GM10248 (cell line): Measurements from ENCODE around the gene PALLD.

Experiments
- CTCF ChIA-PET: fragments of 300-600 bp; sonication (Branson Sonifier 250); formaldehyde crosslinking; extraction: SDS; loops from one replicate; lab custom pipeline; 2021; ENCODE audit warnings: antibody characterized with exemption; lab: Yijun Ruan, JAX
- POLR2A ChIA-PET: fragments of 350-650 bp; sonication (Branson Sonifier 250); formaldehyde crosslinking; extraction: SDS; loops from one replicate; lab custom pipeline; 2020; ENCODE audit warnings: antibody characterized with exemption; lab: Yijun Ruan, JAX
- DNase-seq: peaks from one replicate; pipeline ENCODE4 v3.0.0; 2012; ENCODE audit errors: extremely low spot score
- CTCF ChIP-seq: IDR thresholded peaks from 2 replicates; pipeline ENCODE4 v1.5.1; 2012; ENCODE audit warnings: mild to moderate bottlenecking, low read depth; ENCODE audit errors: extremely low read depth, missing control alignments, control extremely low read depth

Gene PALLD

DNA sequence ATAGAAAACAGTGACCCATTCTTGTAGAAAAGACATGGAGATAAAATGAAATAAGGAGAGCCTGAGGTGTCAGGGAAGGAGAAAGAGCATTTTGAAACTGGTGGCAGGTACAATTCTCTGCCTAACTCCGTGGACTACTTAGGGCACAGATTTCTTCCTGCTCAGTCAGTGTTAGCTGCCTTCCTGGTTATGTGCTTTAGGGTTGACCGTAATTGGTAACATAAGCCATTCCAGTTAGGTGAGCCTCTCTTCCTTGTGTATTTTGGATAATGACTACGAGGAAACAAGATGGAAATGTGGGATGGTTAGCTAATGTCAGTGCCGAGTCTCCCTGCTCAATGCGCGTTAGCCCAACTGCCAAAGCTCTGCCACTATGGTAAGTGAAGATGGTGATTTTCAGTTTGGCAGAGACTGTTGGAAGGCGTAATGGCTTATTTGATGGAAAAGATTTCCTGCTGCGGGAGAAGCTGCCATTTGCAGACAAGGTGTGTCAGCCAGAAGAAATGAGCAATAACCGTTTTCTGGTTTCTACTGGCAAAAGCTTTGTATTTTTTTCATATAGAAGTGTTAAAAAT is 339.1 kb downstream of the PALLD start:
- no peak for TF ChIP-seq CTCF
- DNase-seq = no peak
- ChIA-PET POLR2A (no interaction called here), CTCF (interaction anchor here (1.0 kb wide), 1 partner anchor 174 kb away, joined by 3 read pairs; the partner anchor contains the start of gene CBR4)

DNA sequence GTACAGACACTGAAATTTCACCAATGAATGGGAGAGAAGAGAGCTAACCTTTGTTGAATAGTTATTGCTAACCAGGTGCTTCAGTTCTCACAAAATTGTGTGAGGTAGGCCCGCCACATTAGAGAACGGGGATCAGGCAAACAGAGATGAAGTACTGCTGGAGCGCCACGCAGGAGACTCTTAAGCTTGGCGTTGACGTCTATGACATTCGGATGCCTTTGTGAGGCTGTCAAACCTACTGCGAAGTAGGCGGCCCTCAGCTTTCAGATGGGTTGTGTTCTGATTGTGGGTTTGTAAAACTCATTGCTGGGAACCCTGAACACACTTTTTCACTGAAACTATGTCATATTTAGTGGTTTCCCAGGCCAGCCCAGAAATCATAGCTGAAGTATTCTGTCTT is 339.6 kb downstream of the PALLD start:
- POLR2A ChIA-PET = no interaction called here
- DNase-seq = no peak
- CTCF ChIA-PET = no interaction called here
- no peak for TF ChIP-seq CTCF

DNA sequence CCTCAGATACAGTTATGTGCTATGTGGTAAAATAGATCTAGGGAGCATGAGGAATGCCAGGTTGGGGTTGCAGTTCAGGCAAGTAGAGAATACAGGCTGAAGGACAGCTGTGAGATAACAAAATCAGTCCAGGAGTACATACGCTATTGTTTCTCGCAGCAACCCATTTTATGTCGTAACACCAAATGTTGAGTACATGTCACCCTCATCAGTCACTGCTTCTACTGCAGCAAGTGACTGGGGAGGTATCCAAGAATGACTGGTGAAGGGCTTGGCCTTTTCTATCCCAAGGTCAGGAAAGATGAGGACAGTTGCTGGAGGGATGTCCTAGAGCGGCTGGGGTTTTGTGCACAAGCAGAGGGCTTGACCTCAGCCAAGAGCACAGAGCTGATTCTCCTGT is 341.1 kb downstream of the PALLD start:
- POLR2A ChIA-PET = no interaction called here
- no peak for TF ChIP-seq CTCF
- DNase-seq = no peak
- CTCF ChIA-PET = interaction anchor here (1.9 kb wide), 1 partner anchor 85 kb away, joined by 5 read pairs; no protein-coding TSS in a partner anchor

DNA sequence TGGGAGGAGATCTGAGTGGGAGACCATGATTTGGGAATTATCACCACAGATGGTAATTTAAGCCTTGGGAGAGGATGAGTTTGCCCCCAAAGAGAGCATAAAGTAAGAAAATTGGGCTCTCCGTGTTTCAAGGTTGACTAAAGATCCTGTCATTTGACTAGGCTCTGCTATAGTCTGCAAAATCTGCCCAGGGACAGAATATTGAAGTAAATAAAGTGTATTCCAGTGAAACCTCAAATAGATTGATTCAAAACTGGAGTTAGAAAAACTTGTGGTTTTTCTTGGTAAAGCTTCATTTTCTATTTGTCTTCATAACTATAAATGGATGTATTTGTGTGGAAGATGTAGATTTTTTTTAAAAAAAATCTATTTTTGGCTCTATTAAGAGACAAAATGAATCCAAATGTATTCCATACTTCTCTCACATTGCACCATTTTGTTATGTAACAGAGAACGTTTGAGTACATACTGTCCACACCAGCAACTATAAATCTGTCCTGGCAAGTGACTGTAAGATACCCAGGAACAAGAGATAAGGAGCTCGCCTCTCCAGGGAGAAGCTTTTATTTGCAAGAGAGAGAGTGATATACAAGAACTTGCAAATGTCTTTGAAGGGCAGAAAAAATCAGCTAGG is 343.0 kb downstream of the PALLD start:
- ChIA-PET CTCF (interaction anchor here (3.1 kb wide), 1 partner anchor 10 kb away, joined by 12 read pairs; no protein-coding TSS in a partner anchor), POLR2A (no interaction called here)
- no peak for DNase-seq
- TF ChIP-seq CTCF = no peak

- TF ChIP-seq CTCF = no peak
- POLR2A ChIA-PET = no interaction called here
- CTCF ChIA-PET = interaction anchor here (3.1 kb wide), 1 partner anchor 10 kb away, joined by 12 read pairs; no protein-coding TSS in a partner anchor
- no peak for DNase-seq
Measured at GRCh38 chr4:168840392-168840763, 343.5 kb downstream of the PALLD start.

DNA sequence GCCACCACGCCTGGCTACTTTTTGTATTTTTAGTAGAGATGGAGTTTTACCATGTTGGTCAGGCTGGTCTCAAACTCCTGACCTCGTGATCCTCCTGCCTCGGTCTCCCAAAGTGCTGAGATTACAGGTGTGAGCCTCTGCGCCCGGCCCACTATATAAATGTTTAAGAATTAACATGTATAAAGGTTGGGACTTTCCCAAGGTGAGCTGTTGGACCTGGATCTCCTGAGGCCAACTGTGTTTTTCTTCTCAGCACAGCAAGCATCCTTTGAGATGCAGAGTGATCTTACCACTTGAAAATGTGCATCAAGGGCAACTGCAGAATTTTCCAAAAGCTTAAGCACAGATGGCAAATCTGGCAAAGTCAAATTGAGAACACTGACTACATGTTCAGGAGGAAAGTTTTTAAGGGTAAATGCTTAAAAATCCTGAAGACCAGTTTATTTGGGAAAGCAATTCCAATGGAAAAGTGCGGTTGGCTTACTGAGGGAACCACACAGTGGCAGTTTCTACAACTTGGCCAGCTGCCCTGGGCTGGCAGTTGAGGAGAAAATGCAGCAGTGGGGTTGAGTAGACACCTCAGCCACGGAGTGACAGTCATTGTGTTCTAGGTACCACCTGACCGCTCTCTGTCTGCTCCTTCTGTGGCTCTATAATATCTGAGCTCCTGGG is 344.3 kb downstream of the PALLD start:
- ChIA-PET CTCF (interaction anchor here (0.8 to 3.1 kb wide), 2 partner anchors 11 to 20 kb away, joined by 3 to 12 read pairs; no protein-coding TSS in a partner anchor), POLR2A (no interaction called here)
- no peak for TF ChIP-seq CTCF
- DNase-seq = no peak
